Neutrophil (primary cell): ENCODE results near the gene TMEM97.

Source experiments
- H3K27ac ChIP-seq: fragments of 200-600 bp; sonication (generic); 2 replicates; pipeline ENCODE4 v1.5.1; 2016; ENCODE audit warnings: mild to moderate bottlenecking, moderate library complexity
- H3K27me3 ChIP-seq: fragments of 200-600 bp; sonication (generic); 2 replicates; pipeline ENCODE4 v1.6.0; 2016; ENCODE audit warnings: mild to moderate bottlenecking
- H3K36me3 ChIP-seq: fragments of 200-600 bp; sonication (generic); 2 replicates; pipeline ENCODE4 v1.5.1; 2017
- H3K4me1 ChIP-seq, 2 experiments: fragments of 200-600 bp in 1 of 2; sonication (generic) in 1 of 2; 1 replicate in 1 of 2; 2 replicates in 1 of 2; pipeline versions ENCODE4 v1.5.1 to v1.6.1; 2013 to 2016; ENCODE audit warnings: low read depth in 1 of 2, low read length in 1 of 2, mild to moderate bottlenecking in 1 of 2, moderate library complexity in 1 of 2; ENCODE audit not compliant: control insufficient read depth in 1 of 2, insufficient read depth in 1 of 2
- H3K4me3 ChIP-seq, 2 experiments: fragments of 200-600 bp in 1 of 2; sonication (generic) in 1 of 2; 1 replicate in 1 of 2; 2 replicates in 1 of 2; pipeline ENCODE4 v1.5.1; 2013 to 2016; ENCODE audit warnings: low read depth in 1 of 2, low read length in 1 of 2, mild to moderate bottlenecking in 1 of 2, moderate library complexity in 1 of 2
- H3K9me3 ChIP-seq: fragments of 200-600 bp; sonication (generic); 2 replicates; pipeline ENCODE4 v1.5.1; 2016
- TF ChIP-seq, protein P1 (sequence below): fragments of 200-600 bp; sonication (generic); IDR thresholded peaks from 2 replicates; pipeline ENCODE4 v1.5.1; 2016; ENCODE audit warnings: antibody characterized with exemption

TMEM97 gene

DNA sequence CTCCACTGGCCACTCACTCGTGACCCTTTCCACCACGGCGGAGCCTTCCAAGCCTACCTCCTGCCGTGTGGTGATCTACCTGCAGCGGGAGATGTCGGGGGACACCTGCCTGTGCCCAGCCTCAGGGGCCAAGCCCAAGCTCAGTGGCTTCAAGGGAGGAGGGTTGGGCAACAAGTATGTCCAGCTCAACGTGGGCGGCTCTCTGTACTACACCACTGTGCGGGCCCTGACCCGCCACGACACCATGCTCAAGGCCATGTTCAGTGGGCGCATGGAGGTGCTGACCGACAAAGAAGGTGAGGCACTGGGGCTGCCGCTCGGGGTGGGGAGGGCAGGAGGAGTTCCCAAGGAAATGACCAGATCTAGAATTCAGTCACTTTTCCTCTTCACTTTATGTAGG, 20.4 kb downstream of the TMEM97 start:
- TF ChIP-seq, protein P1, sequence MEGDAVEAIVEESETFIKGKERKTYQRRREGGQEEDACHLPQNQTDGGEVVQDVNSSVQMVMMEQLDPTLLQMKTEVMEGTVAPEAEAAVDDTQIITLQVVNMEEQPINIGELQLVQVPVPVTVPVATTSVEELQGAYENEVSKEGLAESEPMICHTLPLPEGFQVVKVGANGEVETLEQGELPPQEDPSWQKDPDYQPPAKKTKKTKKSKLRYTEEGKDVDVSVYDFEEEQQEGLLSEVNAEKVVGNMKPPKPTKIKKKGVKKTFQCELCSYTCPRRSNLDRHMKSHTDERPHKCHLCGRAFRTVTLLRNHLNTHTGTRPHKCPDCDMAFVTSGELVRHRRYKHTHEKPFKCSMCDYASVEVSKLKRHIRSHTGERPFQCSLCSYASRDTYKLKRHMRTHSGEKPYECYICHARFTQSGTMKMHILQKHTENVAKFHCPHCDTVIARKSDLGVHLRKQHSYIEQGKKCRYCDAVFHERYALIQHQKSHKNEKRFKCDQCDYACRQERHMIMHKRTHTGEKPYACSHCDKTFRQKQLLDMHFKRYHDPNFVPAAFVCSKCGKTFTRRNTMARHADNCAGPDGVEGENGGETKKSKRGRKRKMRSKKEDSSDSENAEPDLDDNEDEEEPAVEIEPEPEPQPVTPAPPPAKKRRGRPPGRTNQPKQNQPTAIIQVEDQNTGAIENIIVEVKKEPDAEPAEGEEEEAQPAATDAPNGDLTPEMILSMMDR = no peak
- H3K9me3 ChIP-seq = no peaks in the 10 kb centered on the region
- H3K27ac ChIP-seq = no peak overlapping the region
- no peak overlapping the region for H3K4me3 ChIP-seq
- H3K36me3 ChIP-seq = peaks cover 52% of the 10 kb centered on the region
- H3K27me3 ChIP-seq = no peaks in the 10 kb centered on the region
- peaks cover 19% of the 10 kb centered on the region in 2 experiments for H3K4me1 ChIP-seq

DNA sequence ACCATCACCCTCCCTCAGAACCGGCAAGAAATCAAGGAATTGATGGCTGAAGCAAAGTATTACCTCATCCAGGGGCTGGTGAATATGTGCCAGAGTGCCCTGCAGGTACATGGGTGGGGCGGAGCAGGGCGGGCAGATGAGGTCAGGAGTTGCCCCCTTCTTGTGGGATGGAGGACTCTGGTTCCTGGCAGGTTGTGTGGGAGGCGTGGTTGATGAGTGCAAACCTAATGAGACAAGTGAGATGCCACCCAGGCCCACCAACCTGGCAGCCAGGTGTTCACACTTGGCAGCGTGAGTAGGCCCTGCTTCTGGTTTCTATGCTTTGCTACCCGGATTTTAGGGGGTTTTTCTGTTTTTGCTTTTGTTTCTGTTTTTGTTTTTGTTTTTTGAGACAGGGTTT, 21.4 kb downstream of the TMEM97 start:
- H3K4me3 ChIP-seq = no peak overlapping the region
- H3K9me3 ChIP-seq = no peaks in the 10 kb centered on the region
- H3K36me3 ChIP-seq = peaks cover 61% of the 10 kb centered on the region
- TF ChIP-seq, protein P1 = no peak
- no peaks in the 10 kb centered on the region for H3K27me3 ChIP-seq
- no peak overlapping the region for H3K27ac ChIP-seq
- peaks cover 11 to 12% of the 10 kb centered on the region in 2 experiments for H3K4me1 ChIP-seq

DNA sequence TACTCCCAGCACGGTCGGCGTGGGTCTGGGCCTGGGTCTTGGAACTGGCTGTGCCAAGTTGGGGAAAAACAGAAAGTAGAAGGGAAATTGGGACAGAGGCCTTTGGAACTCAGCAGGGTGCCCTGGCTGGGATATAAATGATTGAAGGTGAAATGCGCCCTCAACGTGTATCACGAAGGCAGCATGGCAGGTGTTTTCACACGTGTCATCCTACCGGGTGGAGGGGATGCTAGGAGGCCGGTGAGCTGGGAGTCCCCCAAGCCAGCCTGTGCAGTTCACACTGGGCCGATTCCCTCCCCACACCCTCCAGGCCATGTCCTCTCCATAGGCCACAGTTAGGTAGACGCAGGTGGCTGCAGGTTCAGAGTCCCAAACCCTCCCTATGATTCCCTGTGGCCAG, 22.5 kb downstream of the TMEM97 start:
- H3K4me1 ChIP-seq = peaks cover 3 to 4% of the 10 kb centered on the region in 2 experiments
- peaks cover 72% of the 10 kb centered on the region for H3K36me3 ChIP-seq
- no peak overlapping the region for H3K27ac ChIP-seq
- no peaks in the 10 kb centered on the region for H3K27me3 ChIP-seq
- H3K4me3 ChIP-seq = no peak overlapping the region
- TF ChIP-seq, protein P1 = no peak
- no peaks in the 10 kb centered on the region for H3K9me3 ChIP-seq

DNA sequence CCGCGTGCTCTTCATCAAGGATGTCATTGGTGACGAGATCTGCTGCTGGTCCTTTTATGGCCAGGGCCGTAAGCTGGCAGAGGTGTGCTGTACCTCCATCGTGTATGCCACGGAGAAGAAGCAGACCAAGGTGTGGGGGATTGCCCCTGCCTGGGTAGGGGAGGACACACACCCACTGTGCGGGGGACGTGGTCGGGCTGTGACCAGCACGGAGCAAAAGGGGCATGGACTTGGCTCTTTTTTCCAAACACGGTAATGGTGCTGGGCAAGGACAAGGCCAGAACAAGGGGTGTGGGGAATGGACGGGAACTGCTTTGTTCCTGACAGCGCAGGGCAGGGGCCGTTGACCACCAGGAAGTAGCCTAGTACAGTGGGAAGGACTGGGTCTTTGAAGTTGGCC, 23.3 kb downstream of the TMEM97 start:
- H3K4me1 ChIP-seq = no peaks in the 10 kb centered on the region
- no peak overlapping the region for H3K4me3 ChIP-seq
- H3K27ac ChIP-seq = no peak overlapping the region
- H3K36me3 ChIP-seq = peaks cover 80% of the 10 kb centered on the region
- H3K27me3 ChIP-seq = no peaks in the 10 kb centered on the region
- H3K9me3 ChIP-seq = no peaks in the 10 kb centered on the region
- TF ChIP-seq, protein P1 = no peak

DNA sequence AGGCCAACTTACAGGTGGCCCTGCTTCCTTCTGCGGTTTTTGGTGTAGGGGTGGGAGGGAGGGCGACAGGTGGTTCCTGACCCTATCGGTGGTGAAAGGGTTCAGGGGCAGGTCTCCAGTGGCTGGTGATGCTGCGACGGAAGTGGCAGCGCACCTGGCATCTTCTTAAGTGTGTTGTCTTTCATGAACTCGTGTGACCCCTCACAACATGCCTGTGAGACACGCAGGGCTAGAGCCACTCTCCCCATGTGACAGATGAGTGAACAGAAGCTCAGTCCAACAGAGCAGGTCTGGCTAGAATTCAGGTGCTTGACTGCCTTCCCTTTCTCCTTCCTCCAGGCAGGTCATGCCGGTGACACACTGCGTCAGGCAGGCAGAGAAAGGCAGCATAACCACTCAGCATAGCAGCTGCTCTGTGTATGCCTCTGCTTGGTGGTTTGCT, 24.5 kb downstream of the TMEM97 start:
- Histone ChIP-seq H3K9me3 (no peaks in the 10 kb centered on the region), H3K27me3 (no peaks in the 10 kb centered on the region), H3K27ac (no peak overlapping the region), H3K4me1 (no peaks in the 10 kb centered on the region), H3K4me3 (no peak overlapping the region), H3K36me3 (peaks cover 92% of the 10 kb centered on the region)
- TF ChIP-seq, protein P1 = no peak

DNA sequence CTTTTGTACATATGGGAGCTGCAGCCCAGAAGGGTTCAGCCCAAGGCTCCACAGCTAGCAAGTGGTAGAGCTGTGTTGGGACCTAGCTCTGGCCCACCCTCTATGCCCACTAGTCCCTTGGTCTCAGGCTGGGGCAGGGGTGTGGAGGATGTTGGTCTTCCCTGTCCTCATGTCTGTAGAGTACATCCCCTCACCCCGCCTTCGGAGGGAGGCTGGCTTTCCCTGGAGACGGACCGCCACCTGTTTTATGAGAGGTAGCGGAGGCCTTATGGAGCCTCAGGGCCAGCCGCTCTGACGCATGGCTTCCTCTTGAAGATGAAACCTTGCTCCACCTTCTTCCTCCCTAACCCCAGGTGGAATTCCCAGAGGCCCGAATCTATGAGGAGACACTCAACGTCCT, 25.0 kb downstream of the TMEM97 start:
- no peak overlapping the region for H3K4me3 ChIP-seq
- no peaks in the 10 kb centered on the region for H3K4me1 ChIP-seq
- peaks cover 97% of the 10 kb centered on the region for H3K36me3 ChIP-seq
- no peaks in the 10 kb centered on the region for H3K27me3 ChIP-seq
- TF ChIP-seq, protein P1 = no peak
- H3K9me3 ChIP-seq = no peaks in the 10 kb centered on the region
- H3K27ac ChIP-seq = no peak overlapping the region
